Esophagus squamous epithelium (tissue), 5 donors: ENCODE results near the gene LRRC10. TPM values are rescaled to one million over a fixed set of nuclear protein-coding genes. Genes with fewer than 3 reads are reported as not detected.

Source experiments
- DNase-seq: peaks from one replicate; lab custom pipeline; 2025; lab: John Stamatoyannopoulos, UW
- H3K27ac ChIP-seq, 4 donors: fragments of 200-600 bp; sonication (generic); one replicate each; pipeline ENCODE4 v1.5.1; 2016 to 2019; ENCODE audit warnings: mild to moderate bottlenecking in 1 of 4
- H3K27me3 ChIP-seq, 4 donors: fragments of 200-600 bp; sonication (generic); 1 replicate in 3 of 4; 2 replicates in 1 of 4; pipeline versions ENCODE4 v1.5.1 to v1.6.0; 2017 to 2021; ENCODE audit warnings: antibody characterized with exemption in 1 of 4
- H3K36me3 ChIP-seq, 3 donors: fragments of 200-600 bp; sonication (generic); one replicate each; pipeline ENCODE4 v1.5.1; 2016 to 2019
- H3K4me1 ChIP-seq, 3 donors: fragments of 200-600 bp; sonication (generic); one replicate each; pipeline ENCODE4 v1.5.1; 2017 to 2019
- H3K4me3 ChIP-seq, 4 donors: fragments of 200-600 bp; sonication (generic); 1 replicate in 3 of 4; 2 replicates in 1 of 4; pipeline ENCODE4 v1.5.1; 2016 to 2019; ENCODE audit warnings: mild to moderate bottlenecking in 2 of 4, moderate library complexity in 1 of 4
- H3K9me3 ChIP-seq, 3 donors: fragments of 200-600 bp; sonication (generic); one replicate each; pipeline ENCODE4 v1.5.1; 2016 to 2019
- POLR2A ChIP-seq, 4 donors: fragments of 450-650 bp; IDR thresholded peaks; one replicate each; pipeline ENCODE4 v1.6.1; 2017; ENCODE audit warnings: antibody characterized with exemption in 4 of 4, mild to moderate bottlenecking in 4 of 4, moderate library complexity in 3 of 4
- WGBS, 2 donors: methylation state at CpG; one replicate each; pipeline ENCODE4 v1.1.5; 2018; 5-methylcytosine and 5-hydroxymethylcytosine counted together
- intact Hi-C: fragments of 100-400 bp; cut with DNase I; formaldehyde crosslinking; loops from one replicate; pipeline ENCODE4 v1.15.0; 2022
- total RNA-seq, 4 donors: library from RNA; depleted of rRNA; stranded (reverse); fragments of >200 nt; gene quantifications; one replicate each; pipeline ENCODE4 v1.1.0, GENCODE V29; 2016
- TF ChIP-seq, protein P1 (sequence below), 6 experiments: fragments of 450-650 bp in 4 of 6; fragments of 200-600 bp in 2 of 6; sonication (generic) in 2 of 6; IDR thresholded peaks; one replicate each; pipeline ENCODE4 v1.5.1; 2016 to 2019; ENCODE audit warnings: antibody characterized with exemption in 6 of 6, mild to moderate bottlenecking in 4 of 6, moderate library complexity in 4 of 6
- donor health status: DM: yes; HTN: yes; CAD: no.

Gene LRRC10
- total RNA-seq, 4 donors from 2014 or later = not detected

DNA sequence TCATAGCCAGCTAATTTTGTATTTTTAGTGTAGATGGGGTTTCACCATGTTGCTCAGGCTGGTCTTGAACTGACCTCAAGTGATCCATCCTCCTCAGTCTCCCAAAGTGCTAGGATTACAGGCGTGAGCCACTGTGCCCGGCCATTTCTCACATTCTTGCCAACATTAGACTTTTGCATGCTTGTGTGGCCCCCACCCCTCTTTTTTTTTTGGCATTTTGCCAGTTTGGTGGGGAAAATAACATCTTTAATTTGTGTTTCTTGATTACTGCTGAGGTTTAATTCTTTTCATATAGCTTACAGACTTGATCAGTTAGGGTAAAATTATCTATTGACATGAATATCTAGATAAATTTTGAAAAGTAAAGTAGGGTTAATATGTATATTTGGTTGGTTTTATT, 21.6 kb downstream of the LRRC10 start:
- H3K27ac ChIP-seq = no peak overlapping the region
- H3K4me1 ChIP-seq = peaks cover 8 to 21% (median 8%) of the 10 kb centered on the region in 3 donors
- intact Hi-C loops = no loop called here
- no peaks in the 10 kb centered on the region for H3K27me3 ChIP-seq
- no peak overlapping the region for H3K4me3 ChIP-seq
- no peak for DNase-seq
- TF ChIP-seq, protein P1, sequence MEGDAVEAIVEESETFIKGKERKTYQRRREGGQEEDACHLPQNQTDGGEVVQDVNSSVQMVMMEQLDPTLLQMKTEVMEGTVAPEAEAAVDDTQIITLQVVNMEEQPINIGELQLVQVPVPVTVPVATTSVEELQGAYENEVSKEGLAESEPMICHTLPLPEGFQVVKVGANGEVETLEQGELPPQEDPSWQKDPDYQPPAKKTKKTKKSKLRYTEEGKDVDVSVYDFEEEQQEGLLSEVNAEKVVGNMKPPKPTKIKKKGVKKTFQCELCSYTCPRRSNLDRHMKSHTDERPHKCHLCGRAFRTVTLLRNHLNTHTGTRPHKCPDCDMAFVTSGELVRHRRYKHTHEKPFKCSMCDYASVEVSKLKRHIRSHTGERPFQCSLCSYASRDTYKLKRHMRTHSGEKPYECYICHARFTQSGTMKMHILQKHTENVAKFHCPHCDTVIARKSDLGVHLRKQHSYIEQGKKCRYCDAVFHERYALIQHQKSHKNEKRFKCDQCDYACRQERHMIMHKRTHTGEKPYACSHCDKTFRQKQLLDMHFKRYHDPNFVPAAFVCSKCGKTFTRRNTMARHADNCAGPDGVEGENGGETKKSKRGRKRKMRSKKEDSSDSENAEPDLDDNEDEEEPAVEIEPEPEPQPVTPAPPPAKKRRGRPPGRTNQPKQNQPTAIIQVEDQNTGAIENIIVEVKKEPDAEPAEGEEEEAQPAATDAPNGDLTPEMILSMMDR (IDR thresholded peaks at IDR 0.05) = no peak
- no peak for TF ChIP-seq POLR2A (IDR thresholded peaks at IDR 0.05)
- H3K36me3 ChIP-seq = peaks cover 12 to 78% (median 63%) of the 10 kb centered on the region in 3 donors
- H3K9me3 ChIP-seq = no peaks in the 10 kb centered on the region
- 78 to 96% methylated on average over 2 of the region's 2 CpGs for whole genome bisulfite sequencing, 2 donors

DNA sequence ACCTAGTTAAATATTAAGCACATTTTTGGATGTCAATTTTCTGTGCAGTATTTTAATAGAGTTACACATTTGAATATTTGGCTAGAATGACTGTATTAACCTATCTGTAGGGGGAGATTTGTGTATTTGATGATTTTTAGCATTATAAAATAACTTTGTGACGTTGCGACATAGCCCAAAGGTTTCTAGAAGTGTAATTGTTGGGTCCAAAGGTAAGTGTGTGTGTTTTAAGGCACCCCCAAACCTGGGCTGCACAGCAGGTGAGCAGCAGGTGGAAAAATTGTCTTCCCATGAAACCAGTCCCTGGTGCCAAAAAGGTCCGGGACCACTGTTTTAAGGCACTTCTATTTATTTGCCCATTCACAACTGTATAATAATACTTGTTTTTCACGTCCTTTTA, 22.2 kb downstream of the LRRC10 start:
- Histone ChIP-seq H3K4me1 (peaks cover 8 to 21% (median 8%) of the 10 kb centered on the region in 3 donors), H3K4me3 (no peak overlapping the region), H3K36me3 (peaks cover 12 to 73% (median 58%) of the 10 kb centered on the region in 3 donors), H3K9me3 (no peaks in the 10 kb centered on the region), H3K27me3 (no peaks in the 10 kb centered on the region), H3K27ac (no peak overlapping the region)
- WGBS, 2 donors = 93 to 94% methylated on average over 4 of the region's 4 CpGs
- TF ChIP-seq POLR2A (IDR thresholded peaks at IDR 0.05) = no peak
- TF ChIP-seq, protein P1 (IDR thresholded peaks at IDR 0.05) = no peak
- no peak for DNase-seq
- intact Hi-C loops = no loop called here

DNA sequence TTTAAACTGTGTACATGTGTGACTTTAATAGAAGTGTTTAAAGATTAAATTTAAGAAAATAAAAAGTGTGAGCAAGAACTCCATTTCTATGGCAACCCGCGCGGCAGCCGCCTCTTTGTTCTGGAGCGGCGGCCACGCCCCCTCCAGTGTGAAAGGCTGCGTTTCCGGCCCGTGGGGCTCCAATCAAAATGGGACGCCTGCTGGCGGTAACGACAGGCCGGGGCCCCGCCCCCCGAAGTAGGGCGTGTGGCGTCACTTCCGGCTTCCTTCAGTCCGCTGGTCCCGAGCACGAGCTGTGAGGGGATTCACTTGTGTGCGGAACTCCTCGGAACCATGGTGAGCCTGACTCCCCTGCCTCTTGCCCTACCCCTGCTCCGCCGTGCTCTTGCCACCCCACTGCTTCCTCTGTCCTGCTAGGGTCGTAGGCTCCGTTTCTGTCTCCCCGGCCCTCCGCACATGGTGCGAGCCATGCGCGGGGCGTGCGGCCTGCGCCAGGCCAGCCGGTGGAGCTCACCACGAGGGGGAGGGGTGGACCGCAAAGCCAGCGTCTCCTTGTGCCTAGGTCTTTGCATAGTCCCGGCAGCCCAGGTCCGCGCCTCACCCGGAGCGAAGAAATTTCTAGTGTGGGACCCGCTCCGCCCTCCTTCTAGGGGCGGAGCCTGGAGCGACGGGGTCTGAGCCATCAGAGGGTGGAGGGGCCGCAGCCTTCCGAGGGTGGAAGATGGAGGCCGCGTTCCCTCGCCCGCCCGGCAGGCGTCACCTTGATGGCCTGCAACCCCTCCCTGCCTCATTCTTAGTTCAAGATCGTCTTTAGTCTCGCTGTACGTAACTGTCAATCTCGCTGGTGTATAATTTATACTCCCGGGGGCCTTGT, 25.3 kb downstream of the LRRC10 start, which contains the start of gene CCT2:
Gene CCT2 (plus strand): TSS at position 271 of the 874 bp plus-strand sequence. CDS start 63 bp downstream, at position 334.
- peak; percentile 78 for DNase-seq
- H3K27ac ChIP-seq = peak within 1 kb of the TSS; percentile 89 to 94 (median 92)
- intact Hi-C loops = no loop called here
- 0% methylated on average over 24 to 33 of the region's 63 CpGs for WGBS, 2 donors
- no peaks in the 10 kb centered on the region for H3K9me3 ChIP-seq
- TF ChIP-seq, protein P1 (IDR thresholded peaks at IDR 0.05) = peak in 2 of 6 experiments; percentile 19 to 32
- TF ChIP-seq POLR2A (IDR thresholded peaks at IDR 0.05) = peak in 3 of 4 donors; percentile 55 to 73 (median 58)
- no peaks in the 10 kb centered on the region for H3K27me3 ChIP-seq
- peak within 1 kb of the TSS; percentile 84 to 97 (median 90) for H3K4me3 ChIP-seq
- peaks cover 12 to 42% (median 36%) of the 10 kb centered on the region in 3 donors for H3K36me3 ChIP-seq
- H3K4me1 ChIP-seq = peaks cover 8 to 29% (median 8%) of the 10 kb centered on the region in 3 donors

DNA sequence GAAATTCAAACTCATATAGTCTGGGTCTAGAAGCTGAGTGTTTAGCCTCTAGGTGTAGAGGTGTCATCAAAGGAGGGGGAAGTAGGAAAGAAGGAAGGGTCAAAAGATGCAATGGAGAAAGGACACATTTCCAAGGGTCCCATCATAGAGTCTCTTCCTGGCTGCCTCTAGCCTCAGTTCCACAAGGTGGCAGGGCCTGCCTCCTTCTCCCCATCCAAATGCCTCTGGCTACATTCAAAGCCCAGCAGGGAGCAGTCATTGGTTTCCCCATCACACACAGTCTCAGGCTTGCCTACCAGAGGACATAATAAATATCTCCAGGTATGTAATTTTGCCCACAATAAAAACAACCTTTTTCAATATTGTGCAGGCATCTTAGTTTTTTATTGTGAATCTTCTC, 27.5 kb downstream of the LRRC10 start:
- TF ChIP-seq, protein P1 (IDR thresholded peaks at IDR 0.05) = no peak
- no peak for TF ChIP-seq POLR2A (IDR thresholded peaks at IDR 0.05)
- H3K9me3 ChIP-seq = no peaks in the 10 kb centered on the region
- intact Hi-C loops = no loop called here
- DNase-seq = no peak
- H3K4me3 ChIP-seq = no peak overlapping the region
- peaks cover 8 to 30% (median 8%) of the 10 kb centered on the region in 3 donors for H3K4me1 ChIP-seq
- no peaks in the 10 kb centered on the region for H3K27me3 ChIP-seq
- peaks cover 0 to 20% (median 15%) of the 10 kb centered on the region in 3 donors for H3K36me3 ChIP-seq
- H3K27ac ChIP-seq = no peak overlapping the region

DNA sequence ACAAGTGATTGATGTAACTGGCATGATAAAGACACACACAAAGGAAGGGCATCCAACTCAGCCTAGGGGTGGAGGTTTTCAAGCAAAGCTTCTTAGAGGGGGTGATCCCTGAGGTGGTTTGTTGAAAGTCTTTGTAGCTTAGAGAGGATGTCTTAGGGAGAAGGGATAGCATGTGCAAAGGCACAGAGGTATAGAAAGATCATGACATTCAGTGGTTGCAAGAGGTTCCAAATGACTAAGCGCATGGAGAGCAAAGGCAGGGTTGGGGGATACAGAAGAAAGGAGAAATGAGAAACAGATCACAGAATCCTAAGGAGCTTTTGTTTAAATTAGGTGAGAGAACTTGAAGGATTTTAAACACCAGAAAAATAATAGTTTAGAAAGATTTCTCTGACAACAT, 30.6 kb downstream of the LRRC10 start:
- no peaks in the 10 kb centered on the region for H3K9me3 ChIP-seq
- no peak overlapping the region for H3K4me3 ChIP-seq
- no peaks in the 10 kb centered on the region for H3K27me3 ChIP-seq
- intact Hi-C loops = no loop called here
- no peak overlapping the region for H3K27ac ChIP-seq
- DNase-seq = no peak
- H3K4me1 ChIP-seq = peaks cover 0 to 16% (median 0%) of the 10 kb centered on the region in 3 donors
- TF ChIP-seq, protein P1 (IDR thresholded peaks at IDR 0.05) = no peak
- peaks cover 0 to 11% (median under 1%) of the 10 kb centered on the region in 3 donors for H3K36me3 ChIP-seq
- 86 to 92% methylated on average over 1 of the region's 1 CpG for WGBS, 2 donors
